Thyroid gland (tissue), 4 donors: ENCODE data around the gene HECW1.

Experiments used
- POLR2A ChIP-seq, 2 donors: fragments of 450-650 bp; IDR thresholded peaks; one replicate each; pipeline ENCODE4 v1.6.1; 2017; ENCODE audit warnings: antibody characterized with exemption in 2 of 2, mild to moderate bottlenecking in 2 of 2, moderate library complexity in 1 of 2
- TF ChIP-seq, protein P1 (sequence below), 6 experiments: fragments of 200-600 bp in 3 of 6; fragments of 450-650 bp in 3 of 6; sonication (generic) in 3 of 6; IDR thresholded peaks; one replicate each; pipeline ENCODE4 v1.5.1; 2016 to 2019; ENCODE audit warnings: antibody characterized with exemption in 6 of 6, mild to moderate bottlenecking in 2 of 6, inconsistent platforms in 1 of 6, moderate library complexity in 1 of 6

DNA sequence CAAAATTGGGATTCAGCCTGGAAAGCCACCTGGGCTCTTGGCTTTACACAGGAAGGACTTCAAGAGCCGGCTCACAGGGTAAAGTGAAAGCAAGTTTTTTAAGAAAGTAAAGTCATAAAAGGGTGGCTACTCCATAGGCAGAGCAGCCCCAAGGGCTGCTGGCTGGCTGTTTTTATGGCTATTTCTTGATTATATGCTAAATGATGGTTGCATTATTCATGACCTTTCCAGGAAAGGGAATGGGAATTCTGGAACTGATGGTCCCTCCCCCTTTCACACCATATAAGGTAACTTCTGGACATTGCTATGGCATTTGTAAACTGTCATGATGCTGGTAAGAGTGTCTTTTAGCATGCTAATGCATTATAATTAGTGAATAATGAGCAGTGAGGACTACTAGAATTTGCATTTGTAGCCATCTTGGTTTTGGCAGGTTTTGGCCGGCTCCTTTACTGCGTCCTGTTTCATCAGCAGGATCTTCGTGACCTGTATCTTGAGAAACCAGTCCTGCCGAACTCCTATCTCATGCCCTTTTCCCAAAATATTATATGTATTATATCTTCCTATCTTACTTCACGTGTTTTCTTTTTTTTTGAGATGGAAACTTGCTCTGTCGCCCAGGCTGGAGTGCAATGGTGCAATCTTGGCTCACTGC is 80.5 kb downstream of the HECW1 start:
- TF ChIP-seq, protein P1, sequence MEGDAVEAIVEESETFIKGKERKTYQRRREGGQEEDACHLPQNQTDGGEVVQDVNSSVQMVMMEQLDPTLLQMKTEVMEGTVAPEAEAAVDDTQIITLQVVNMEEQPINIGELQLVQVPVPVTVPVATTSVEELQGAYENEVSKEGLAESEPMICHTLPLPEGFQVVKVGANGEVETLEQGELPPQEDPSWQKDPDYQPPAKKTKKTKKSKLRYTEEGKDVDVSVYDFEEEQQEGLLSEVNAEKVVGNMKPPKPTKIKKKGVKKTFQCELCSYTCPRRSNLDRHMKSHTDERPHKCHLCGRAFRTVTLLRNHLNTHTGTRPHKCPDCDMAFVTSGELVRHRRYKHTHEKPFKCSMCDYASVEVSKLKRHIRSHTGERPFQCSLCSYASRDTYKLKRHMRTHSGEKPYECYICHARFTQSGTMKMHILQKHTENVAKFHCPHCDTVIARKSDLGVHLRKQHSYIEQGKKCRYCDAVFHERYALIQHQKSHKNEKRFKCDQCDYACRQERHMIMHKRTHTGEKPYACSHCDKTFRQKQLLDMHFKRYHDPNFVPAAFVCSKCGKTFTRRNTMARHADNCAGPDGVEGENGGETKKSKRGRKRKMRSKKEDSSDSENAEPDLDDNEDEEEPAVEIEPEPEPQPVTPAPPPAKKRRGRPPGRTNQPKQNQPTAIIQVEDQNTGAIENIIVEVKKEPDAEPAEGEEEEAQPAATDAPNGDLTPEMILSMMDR (IDR thresholded peaks at IDR 0.05) = no peak
- TF ChIP-seq POLR2A (IDR thresholded peaks at IDR 0.05) = no peak
